ENCODE data around the gene MRPL33. TPM values are rescaled to one million over a fixed set of nuclear protein-coding genes. Genes with fewer than 3 reads are reported as not detected.

Gene MRPL33
- total RNA-seq, 1 experiment from 2014 or later = 66.8 TPM

GRCh38 chr2:27782701-27783100, 11.2 kb downstream of the MRPL33 start:
- no peak overlapping the region for H3K4me2 ChIP-seq (ENCODE audit: insufficient read depth, insufficient read length, low read length)
- Mint-ChIP-seq H3K27ac (no peak overlapping the region), H3K36me3 (ENCODE audit: insufficient read depth in 1 of 3, low read depth in 3 of 3) (peaks cover 0 to 10% (median 5%) of the 10 kb centered on the region in 3 experiments; a peak in 5 of 7 replicates), H3K9me3 (no peaks in the 10 kb centered on the region), H3K4me3 (no peak overlapping the region), H3K4me1 (no peaks in the 10 kb centered on the region), H3K27me3 (ENCODE audit: low read depth) (no peaks in the 10 kb centered on the region)
- H4K8ac ChIP-seq (replicated peaks; ENCODE audit: insufficient read length, low read depth, low read length) = no peak overlapping the region
- no peak overlapping the region for H3K18ac ChIP-seq (ENCODE audit: insufficient read length, low read depth, low read length)
- H3K79me2 ChIP-seq (ENCODE audit: insufficient read depth, low read length) = no peaks in the 10 kb centered on the region
- H3K23ac ChIP-seq (ENCODE audit: insufficient read length, low read depth, low read length) = no peak overlapping the region
- no peak for TF ChIP-seq CTCF (conservative IDR thresholded peaks at IDR 0.05)
- no peaks in the 10 kb centered on the region for H3K27me3 ChIP-seq (ENCODE audit: insufficient read depth, low read length)
- no peak overlapping the region for H3K27ac ChIP-seq (ENCODE audit: insufficient read length, low read depth, low read length)
- H3K9ac ChIP-seq (ENCODE audit: extremely low read depth, insufficient read length, low read length) = no peak overlapping the region
- H4K20me1 ChIP-seq (ENCODE audit: control insufficient read depth, insufficient read depth, insufficient read length) = no peaks in the 10 kb centered on the region
- H2BK12ac ChIP-seq (ENCODE audit: insufficient read length, low read depth, low read length) = no peak overlapping the region
- no CpG with 5 or more reads among the region's 1 CpG for WGBS (ENCODE audit: extremely low coverage, insufficient read length, low lambda C conversion rate)
- H3K14ac ChIP-seq (ENCODE audit: insufficient read depth, low read length) = no peak overlapping the region
- DNase-seq = no peak
- no peaks in the 10 kb centered on the region for H3K79me1 ChIP-seq (ENCODE audit: insufficient read depth, low read depth, low read length, poor library complexity, severe bottlenecking)
- no peaks in the 10 kb centered on the region for H3K4me1 ChIP-seq (ENCODE audit: insufficient read depth, low read length)
- H2BK20ac ChIP-seq (ENCODE audit: low read depth, low read length, poor library complexity, severe bottlenecking) = no peak overlapping the region
- no peak overlapping the region for H2BK5ac ChIP-seq (ENCODE audit: insufficient read length, low read length)
- no peak overlapping the region for H2AFZ ChIP-seq (ENCODE audit: low read length)
- no peak overlapping the region for H4K5ac ChIP-seq (ENCODE audit: insufficient read length, low read depth, low read length)
- H3K4ac ChIP-seq (ENCODE audit: low read depth, low read length) = no peak overlapping the region
- H2AK5ac ChIP-seq (ENCODE audit: insufficient read length, low read length) = no peak overlapping the region
- H3K56ac ChIP-seq (ENCODE audit: insufficient read length, low read depth, low read length) = no peak overlapping the region
- no peaks in the 10 kb centered on the region for H3K9me3 ChIP-seq (ENCODE audit: control insufficient read depth, low read depth, low read length)
- H2BK120ac ChIP-seq (ENCODE audit: low read depth, low read length, poor library complexity, severe bottlenecking) = no peak overlapping the region
- no peak overlapping the region for H4K91ac ChIP-seq (ENCODE audit: insufficient read length, low read depth, low read length)
- H2BK15ac ChIP-seq (ENCODE audit: low read depth, low read length) = no peak overlapping the region
- H3K23me2 ChIP-seq (ENCODE audit: insufficient read length, low read depth, low read length, poor library complexity, severe bottlenecking) = no peaks in the 10 kb centered on the region
- H3T11ph ChIP-seq (ENCODE audit: low read length) = no peak overlapping the region

Measured in H9 (cell line).